ENCODE data around the gene SUCNR1. TPM values are rescaled to one million over a fixed set of nuclear protein-coding genes. Genes with fewer than 3 reads are reported as not detected.

Gene SUCNR1
- total RNA-seq, 3 donors from 2014 or later, result 0.33 to 1.6 (median 1.3) TPM

GRCh38 chr3:151931171-151931570 is 57.7 kb downstream of the SUCNR1 start:
- intact Hi-C loops (cut with DNase I; ENCODE audit: low total_unique reads), result no loop called here
- Histone ChIP-seq H3K36me3 (no peaks in the 10 kb centered on the region), H3K4me1 (no peaks in the 10 kb centered on the region), H3K27me3 (no peaks in the 10 kb centered on the region), H3K27ac (peak overlapping the region in 1 of 2 donors; percentile 64), H3K9me3 (no peaks in the 10 kb centered on the region), H3K4me3 (no peak overlapping the region)
- TF ChIP-seq POLR2A (IDR thresholded peaks at IDR 0.05), result no peak
- TF ChIP-seq POLR2AphosphoS5 (IDR thresholded peaks at IDR 0.05), result no peak
- TF ChIP-seq CTCF (IDR thresholded peaks at IDR 0.05), result no peak
- DNase-seq (ENCODE audit: low spot score in 2 of 2), result no peak

- intact Hi-C loops (cut with DNase I; ENCODE audit: low total_unique reads), result no loop called here
- Histone ChIP-seq H3K27ac (peak overlapping the region; percentile 19 to 68), H3K4me1 (no peaks in the 10 kb centered on the region), H3K36me3 (no peaks in the 10 kb centered on the region), H3K27me3 (no peaks in the 10 kb centered on the region), H3K9me3 (no peaks in the 10 kb centered on the region), H3K4me3 (no peak overlapping the region)
- TF ChIP-seq POLR2A (IDR thresholded peaks at IDR 0.05), result no peak
- TF ChIP-seq CTCF (IDR thresholded peaks at IDR 0.05), result no peak
- no peak for TF ChIP-seq POLR2AphosphoS5 (IDR thresholded peaks at IDR 0.05)
- no peak for DNase-seq (ENCODE audit: low spot score in 2 of 2)
Observed at GRCh38 chr3:151933234-151933853, 59.9 kb downstream of the SUCNR1 start.

Other genes starting within 250 kb of the SUCNR1 start
- gene AADACL2, start 139.7 kb upstream of the SUCNR1 start, total RNA-seq, result under 1 TPM in 2 of 3 donors, not detected in 1; 0.16 to 0.73 TPM
- 1 to 10 TPM in 1 of 3 donors, not detected in 2; 4.5 TPM for gene AADAC, start 59.5 kb upstream of the SUCNR1 start, total RNA-seq